ENCODE results near the gene NCS1. TPM values are rescaled to one million over a fixed set of nuclear protein-coding genes. Genes with fewer than 3 reads are reported as not detected.
"Not testable (repeated sequence)": the region's sequence is repeated elsewhere in the genome, so short reads cannot be mapped to it uniquely, and the experiment has no call there.

Gene NCS1
- total RNA-seq, 1 donor from 2014 or later, result 206 TPM

DNA sequence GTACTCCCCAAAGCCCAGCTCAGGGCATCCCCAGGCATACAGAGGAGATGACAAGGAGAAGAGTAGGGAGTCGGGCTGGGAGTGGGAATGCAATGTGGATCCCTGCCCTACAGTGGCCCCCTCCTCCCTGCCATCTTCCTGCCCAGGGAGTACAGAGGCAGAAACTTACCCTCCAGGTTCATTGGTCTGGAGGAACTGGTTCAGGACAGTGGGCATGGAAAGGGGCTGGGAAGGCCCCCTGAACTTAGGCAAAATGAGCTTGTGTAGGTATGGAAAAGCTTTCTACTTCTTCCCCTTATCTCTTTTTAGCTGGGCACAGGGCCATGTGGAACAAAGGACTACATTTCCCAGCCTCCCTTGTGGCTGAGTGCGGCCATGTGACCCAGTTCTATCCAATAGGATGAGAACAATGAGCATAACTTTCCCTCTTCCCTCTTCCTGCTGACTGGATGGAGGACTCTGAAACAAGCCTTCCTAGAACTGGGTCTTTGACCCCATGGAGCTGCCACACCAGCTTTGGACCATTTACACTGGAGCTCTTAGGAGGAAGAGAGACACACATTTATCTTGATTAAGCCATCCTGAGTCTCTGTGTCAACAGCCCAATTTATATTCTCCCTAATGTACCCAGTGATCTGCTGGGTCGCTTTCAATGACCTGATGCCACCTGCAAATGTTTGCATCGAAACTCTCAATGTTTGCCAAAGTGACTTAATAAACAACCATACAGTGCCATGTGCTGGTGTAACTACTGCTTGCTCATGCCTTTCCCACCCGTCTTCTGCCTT, 68.4 kb downstream of the NCS1 start:
- DNase-seq, result peak; percentile 43

DNA sequence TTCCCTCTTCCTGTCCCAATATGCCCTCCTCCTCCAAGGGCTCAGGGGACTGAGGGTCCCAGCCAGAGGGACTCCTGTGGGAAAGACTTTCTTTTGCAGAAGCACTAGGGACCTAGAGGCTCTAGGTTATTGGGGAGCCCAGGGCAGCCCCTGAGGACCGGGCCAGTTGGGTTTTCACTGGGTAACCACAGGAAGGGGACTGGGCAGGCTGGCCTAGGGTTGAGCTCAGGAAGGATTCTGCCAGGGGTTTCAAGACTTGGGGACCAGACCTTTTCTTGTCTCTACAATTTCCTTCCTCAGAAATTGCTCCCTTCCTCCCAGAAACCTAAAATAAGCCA, 69.0 kb downstream of the NCS1 start:
- no peak for DNase-seq

DNA sequence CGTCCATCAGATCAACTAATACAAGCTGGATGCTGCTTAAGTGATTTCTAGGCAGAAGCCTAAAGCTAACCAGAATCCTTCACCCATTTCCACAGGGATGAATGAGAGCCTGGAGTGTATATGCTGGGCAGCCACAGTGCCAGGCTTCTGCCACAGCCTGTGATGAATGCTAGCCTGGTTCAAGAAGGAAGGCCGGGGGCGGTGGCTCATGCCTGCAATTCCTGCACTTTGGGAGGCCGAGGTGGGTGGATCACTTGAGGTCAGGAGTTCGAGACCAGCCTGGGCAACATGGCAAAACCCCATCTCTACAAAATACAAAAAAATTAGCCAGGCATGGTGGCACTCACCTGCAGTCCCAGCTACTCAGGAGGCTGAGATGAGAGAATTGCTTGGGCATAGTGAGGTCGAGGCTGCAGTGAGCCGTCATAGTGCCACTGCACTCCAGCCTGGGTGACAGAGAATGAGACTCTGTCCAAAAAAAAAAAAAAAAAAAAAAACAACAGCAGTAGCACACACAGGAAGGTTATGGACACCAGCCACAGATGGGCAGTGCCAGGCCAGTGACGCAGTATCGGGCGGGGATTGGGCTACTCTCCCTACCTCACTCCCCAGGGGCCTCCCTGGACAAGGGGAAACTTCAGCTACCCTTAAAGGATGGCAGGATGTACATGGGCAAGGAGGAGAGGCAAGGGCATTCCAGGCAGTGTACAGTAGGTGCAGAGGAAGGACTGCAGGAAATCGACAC, 70.2 kb downstream of the NCS1 start:
- DNase-seq, result no peak

DNA sequence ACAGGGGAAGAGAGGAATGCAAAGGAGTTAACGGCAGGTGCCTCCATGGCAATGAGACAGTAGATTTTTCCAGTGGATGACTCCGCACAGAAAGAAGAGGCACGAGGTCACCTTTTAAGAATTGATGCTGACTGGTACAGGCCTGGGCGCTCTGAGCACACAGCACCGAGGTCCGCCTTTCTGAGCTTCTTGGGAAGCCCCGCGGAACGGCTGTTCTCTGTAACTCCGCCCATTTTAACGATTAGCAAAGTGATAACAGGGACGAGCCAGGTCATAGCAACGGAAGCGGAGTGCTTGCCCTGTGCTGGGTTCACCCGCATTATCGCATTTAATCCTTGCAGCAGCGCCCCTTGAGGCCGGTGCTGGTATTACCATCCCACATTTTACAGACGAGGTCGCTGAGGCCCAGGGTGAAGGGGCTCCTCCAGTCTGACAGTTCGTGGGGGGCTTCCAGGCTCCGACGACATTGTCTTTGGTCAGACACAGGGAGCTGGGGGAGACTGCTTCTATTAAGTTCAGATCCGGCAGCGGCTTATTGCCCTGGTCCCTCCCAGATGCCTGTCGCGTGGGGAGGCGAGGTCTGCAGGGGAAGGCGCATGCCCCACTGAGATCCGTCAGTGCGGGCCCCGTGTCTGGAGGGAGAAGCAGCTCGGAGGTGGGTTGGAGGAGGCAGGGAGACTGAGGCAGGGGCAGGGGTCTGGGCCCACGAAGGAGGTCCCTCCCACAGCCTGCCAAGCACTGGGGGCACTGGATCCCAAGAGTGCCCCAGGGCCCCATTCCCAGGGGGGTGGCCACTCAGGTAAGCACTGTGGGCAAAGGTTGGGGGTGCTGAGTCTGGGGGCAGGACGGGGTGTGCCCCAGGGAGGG, 71.0 kb downstream of the NCS1 start:
- DNase-seq, result peak; percentile 31

DNA sequence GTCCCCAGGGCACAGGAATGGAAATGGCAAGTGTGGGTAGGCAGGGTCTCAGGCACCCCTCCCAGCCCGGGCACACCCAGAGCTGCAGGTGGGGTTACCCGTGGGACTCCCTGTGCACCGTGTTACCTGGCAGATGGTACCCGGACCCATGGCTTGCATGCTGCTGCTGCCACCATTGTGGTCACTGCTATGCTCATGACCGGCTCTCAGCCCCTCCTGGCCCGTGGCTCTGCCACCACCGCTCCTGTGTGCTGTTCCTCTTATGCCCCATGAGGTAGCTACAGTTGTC, 71.6 kb downstream of the NCS1 start:
- no peak for DNase-seq

- no peak for DNase-seq
Observed at GRCh38 chr9:130244548-130245165, 72.5 kb downstream of the NCS1 start.

- DNase-seq, result no peak
Observed at GRCh38 chr9:130245474-130245873, 73.3 kb downstream of the NCS1 start.

- no peak for DNase-seq
Observed at GRCh38 chr9:130246126-130246525, 73.9 kb downstream of the NCS1 start.

- DNase-seq, result no peak
Observed at GRCh38 chr9:130254747-130255630, 82.8 kb downstream of the NCS1 start.

DNA sequence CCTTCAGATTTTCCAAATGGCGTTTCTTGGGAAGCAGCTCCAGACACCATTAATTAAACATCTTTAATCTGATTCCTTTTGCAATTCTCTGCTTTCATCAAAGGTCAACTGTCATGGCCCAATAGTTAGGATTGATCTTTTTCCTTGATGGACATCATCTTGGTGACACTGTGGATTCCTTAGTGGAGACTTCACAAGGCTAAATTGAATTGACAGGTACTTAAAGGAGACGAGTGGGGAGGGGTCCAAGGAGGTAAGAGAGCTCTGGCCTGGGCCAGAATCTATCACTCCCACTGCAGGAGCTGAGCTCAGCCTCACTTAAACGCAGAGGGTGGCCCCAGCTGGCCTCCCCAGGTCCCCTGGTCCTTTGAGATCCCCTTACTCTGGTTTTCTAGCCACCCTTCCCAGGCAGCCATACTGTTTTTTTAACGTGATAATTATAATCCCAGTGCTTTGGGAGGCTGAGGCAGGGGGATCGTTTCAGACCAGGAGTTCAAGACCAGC, 83.5 kb downstream of the NCS1 start:
- DNase-seq, result no peak

DNA sequence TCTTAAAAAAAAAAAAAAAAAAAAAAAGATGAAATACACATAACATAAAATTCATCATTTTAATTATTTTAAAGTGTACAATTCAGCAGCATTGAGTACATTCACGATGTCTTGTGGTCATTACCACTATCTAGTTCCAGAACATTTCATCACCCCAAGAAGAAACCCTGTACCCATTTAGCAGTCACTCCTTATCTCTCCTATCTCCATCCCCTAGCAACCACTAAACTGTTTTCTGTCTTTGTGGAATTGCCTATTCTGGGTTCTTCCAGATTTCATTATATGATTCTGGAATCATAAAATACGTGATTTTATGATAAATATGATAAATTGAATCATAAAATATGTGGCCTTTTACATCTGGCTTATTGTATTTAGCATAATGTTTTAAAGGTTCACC, 84.4 kb downstream of the NCS1 start:
- no peak for DNase-seq

DNA sequence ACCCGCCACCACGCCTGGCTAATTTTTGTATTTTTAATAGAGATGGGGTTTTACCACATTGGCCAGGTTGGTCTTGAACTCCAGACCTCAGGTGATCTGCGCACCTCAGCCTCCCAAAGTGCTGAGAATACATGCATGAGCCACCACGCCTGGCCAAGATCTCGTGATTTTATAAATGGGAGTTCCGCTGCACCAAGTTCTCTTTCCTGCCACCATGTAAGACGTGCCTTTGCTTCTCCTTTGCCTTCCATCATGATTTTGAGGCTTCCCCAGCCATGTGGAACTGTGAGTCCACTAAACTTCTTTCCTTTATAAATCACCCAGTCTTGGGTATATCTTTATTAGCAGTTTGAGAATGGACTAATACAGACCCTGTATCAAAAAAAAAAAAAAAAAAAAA, 85.9 kb downstream of the NCS1 start:
- DNase-seq, result not testable (repeated sequence)

DNA sequence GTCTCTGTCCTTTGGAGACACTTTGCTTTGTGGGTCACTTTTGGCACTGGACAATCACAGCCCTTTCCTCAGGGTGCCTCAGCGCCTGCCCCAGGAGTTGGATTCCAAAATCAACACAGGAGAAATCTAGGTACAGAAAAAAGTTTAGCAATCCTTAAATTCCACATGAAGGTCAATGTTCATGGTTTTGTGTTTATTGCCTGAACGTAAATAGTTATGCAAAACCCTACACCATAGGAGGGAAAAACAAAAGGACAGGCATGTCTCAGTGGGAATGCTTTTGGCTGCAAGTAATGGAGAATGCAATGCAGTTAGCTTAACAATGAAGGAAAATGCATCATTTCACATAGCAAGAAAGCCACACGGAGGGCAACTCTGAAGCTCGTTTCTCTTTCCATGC, 86.8 kb downstream of the NCS1 start:
- no peak for DNase-seq

- DNase-seq, result no peak
Observed at GRCh38 chr9:130260816-130261765, 88.9 kb downstream of the NCS1 start.

GRCh38 chr9:130262061-130262745, 90.0 kb downstream of the NCS1 start:
- DNase-seq, result no peak

- DNase-seq, result no peak
Observed at GRCh38 chr9:130262771-130263170, 90.6 kb downstream of the NCS1 start.

DNA sequence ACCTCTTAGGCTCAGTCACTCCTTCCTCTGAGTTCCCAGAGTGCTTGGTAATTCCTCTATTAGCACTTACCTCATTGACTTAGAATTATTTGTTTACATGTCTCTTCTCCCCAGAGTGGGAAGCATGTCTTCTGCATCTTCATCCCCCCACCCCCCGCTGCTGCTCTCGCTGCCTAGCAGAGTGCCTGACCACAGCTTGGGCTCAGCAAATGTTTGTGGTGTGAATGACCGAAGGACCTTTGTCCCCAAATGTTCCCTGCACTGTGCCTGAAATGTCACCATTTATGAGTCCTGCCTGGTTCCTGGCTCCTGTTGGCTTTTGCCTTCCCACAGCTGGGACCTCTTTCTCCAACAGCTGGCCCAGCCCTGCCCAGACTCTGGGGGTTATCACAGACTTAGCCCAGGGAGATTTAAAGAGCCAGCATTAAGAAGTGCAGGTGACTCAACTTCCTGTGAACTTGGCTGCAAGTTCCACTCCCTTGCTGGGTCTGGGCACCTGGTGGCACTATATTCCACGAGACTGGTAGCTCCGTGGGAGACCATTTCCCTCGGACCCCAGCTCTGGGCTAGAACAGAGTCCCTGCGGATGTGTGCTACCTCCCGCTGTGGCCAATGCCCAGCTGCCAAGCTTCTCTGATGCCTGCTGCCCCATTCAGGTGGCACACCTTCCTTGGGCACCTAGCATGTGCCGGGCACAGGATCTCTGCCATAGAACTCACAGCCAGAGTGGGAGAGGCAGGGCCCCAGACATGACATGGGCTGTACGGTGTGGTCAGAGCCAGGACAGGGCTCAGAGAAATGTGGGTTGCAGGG, 91.6 kb downstream of the NCS1 start:
- no peak for DNase-seq

DNA sequence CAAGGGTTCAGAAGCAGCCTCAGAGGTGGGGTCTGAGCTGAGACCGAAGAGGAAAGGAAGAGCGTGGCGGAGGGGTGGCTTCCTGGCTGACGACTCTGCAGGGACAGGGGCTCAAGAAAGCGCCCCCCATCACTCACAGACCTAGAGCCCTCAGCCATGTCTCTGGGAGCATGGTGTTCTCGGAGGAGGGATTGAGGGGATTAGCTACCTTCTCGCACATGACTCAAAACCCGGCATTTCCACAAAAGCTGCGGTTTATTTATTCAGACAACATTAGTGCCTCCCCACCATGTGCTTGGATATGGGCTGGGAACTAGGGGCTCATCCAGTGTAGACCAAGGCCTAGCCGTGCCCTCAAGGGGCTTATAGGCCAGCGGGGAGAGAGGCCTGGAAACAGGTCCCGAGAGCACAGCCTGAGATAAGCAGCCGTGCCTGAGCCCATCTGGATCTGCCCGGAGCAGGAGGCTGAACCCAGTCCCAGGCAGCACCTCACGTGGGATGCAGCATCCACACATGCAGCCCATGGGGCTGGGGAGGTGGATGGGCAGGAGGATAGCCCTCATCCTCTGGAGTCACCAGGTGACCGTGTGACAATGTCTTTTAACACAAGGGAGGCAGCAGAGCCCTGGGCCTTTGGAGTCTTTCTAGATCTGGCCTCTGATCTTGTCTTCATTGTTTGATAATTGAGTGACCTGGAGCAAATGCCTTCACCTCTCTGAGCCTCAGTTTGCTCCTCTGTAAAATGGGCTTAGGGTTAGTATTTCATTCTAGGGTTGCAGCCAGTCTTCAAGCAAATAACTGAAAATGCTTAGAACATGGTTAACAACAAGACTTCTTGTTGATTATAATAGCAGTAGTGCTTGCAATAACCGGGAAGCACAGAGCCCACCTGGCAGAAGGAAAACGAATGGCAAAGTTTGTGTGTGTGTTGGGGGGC, 92.5 kb downstream of the NCS1 start:
- no peak for DNase-seq

All from occipital lobe (tissue), 2 donors.